A375 (cell line): ENCODE measurements around the gene TRIM3. TPM values are rescaled to one million over a fixed set of nuclear protein-coding genes. Genes with fewer than 3 reads are reported as not detected.

ENCODE experiments used
- total RNA-seq: library from RNA; depleted of rRNA; stranded (reverse); fragments of >200 nt; shearing (Covaris generic); gene quantifications from 2 replicates; pipeline ENCODE4 v1.2.3, GENCODE V29; 2014; rRNA removed

Gene TRIM3
- 12.4 TPM in 2 replicates for total RNA-seq

GRCh38 chr11:6473451-6474412, at the start of gene TRIM3:
TSS of gene TRIM3 (minus strand) at chr11:6473941. CDS start at chr11:6465695, 8,246 bp downstream.

DNA sequence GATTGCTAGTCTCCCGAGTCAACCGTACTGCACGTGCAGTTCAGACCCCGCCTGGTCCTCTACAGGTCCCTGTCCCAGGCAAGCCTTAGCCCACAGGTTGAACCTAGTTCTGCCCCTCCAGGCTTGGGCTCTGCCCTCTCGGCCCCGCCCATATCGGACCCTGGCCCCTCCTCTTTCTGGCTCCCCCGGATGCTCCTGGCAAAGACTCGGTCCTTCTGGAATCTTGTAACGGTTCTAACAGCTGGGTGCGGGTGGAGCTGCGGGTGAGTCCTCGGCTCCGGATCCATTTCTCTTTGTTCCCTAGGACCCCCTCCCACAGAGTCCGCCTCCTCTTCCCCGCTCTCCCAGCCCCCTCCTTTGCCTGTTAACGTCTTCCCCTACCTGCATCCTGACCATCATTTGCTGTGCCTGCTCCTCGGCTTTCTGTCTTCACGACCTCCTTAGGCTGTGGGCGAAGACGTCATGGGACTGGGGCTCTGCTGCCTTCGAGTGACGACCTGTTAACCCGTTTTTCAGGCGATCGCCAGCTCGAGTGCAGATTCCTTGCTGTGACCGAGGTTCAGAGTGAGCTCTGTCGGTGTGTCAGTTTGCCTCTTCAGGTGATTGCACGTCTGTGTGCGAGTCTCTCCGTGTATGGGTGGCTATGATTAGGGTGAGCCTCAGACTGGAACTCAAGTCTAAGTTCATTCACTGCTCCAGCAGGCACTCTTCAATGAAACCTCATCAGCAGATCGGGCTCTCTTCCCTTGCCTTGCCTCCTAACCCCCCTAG, 23.5 kb upstream of the TRIM3 start, which contains the start of gene DNHD1:
Gene DNHD1 (plus strand): TSS at position 212 of the 771 bp plus-strand sequence. CDS start 936 bp downstream, outside the sequence.

DNA sequence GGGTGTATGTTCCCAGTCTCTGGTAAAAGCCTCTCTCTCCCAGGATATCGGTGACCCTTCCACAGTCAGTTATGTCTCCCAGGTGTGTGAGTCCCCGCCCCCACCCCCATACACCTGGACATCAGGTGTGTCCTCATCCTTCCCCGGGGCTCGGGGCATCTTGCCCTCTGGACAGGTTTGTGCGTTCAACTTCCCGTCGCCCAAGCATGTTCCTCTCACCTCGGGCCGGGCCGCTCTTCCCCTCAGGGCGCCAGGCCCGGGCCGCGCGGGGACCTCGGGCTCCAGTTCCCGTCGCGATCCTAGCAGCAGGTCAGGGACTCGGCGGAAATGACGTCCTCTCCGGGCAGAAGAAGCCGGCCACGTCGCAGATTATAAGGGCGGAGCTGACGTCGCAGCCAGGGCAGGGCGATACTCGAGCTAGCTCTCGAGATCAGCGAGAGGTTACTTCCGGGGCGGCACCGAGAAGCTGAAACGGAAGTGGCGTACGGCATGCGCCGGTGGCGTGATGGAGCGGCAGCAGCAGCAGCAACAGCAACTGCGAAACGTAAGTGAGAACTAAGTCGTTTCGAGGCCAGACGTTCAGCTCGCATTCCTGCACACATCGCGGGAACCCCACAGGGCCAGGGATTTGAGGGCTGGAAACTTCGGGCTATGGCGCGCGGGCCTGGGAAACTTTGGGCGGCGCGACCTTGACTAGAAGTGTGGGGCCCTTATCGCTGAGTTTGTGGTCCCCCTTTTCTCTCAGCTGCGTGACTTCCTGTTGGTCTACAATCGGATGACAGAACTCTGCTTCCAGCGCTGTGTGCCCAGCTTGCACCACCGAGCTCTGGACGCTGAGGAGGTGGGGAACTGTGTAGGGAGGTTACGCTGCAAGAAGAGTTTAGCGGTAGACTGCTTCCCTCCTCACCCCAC, 7.5 kb upstream of the TRIM3 start, which contains the start of the genes ARFIP2 and TIMM10B:
Gene ARFIP2 (minus strand): TSS at position 320 of the 912 bp plus-strand sequence. CDS start 910 bp downstream, outside the sequence.
Gene TIMM10B (plus strand): TSS at position 490 of the 912 bp plus-strand sequence. CDS start 16 bp downstream, at position 506.

DNA sequence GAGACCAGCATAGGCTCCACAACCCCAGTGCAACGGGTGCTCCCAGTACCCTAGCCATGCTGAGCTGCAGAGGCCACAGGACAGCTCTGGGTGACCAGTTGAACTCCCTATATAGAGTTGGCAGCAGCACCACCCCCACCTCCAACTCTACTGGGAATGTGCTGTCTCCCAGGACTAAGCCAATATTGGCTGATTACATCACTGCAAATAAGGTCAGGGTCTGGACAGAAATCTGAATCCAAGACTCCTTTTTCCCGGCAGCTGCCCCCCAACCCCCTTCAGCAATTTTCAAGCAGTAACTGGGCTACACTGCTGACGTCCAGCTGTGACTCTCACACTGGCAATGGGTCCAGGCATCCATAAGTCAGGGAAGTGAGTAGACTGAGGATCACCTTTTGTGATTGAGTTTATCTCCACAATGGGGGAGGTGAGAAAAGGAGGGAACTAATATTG, 32.8 kb downstream of the TRIM3 start, which contains the start of gene HPX:
Gene HPX (minus strand): TSS at position 82 of the 453 bp plus-strand sequence. CDS start 24 bp downstream, at position 58.

DNA sequence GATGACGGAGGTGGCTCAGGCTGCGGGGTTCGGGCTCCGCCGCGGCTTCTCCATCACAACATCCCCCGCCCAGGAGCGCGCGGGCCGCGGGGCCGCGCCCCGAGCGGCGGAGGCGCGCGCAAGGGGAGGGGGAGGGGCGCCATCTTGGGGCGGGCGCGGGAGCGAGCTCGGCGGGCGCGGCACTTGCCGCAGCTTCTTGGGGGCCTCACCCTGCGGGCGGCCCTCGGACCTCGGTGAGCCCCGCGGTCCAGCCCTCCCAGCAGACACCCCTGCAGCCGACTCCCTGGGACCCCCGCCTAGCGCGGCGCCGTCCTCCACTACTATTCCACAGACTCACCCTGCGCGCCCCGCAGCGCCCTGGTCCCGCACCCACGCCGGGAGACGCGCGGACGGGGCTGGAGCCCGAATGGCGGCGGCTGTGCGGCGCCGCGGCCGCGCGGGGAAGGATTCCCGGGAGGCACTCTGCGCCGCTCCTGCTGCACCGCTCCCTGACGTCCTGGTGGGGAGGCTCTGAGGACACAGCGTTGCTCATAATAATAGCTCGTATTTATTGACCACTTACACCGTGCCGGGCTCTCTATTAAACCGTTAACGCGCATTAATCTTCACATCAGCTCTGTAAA, 54.6 kb downstream of the TRIM3 start, which contains the start of gene APBB1:
Gene APBB1 (minus strand): TSS at position 86 of the 623 bp plus-strand sequence. CDS start 7,747 bp downstream, outside the sequence.

Other genes with a start within 250 kb of the TRIM3 start
- gene FHIP1B, start 239.3 kb downstream of the TRIM3 start, total RNA-seq: 11.0 and 25.3 TPM in 2 replicates
- gene CNGA4, start 234.9 kb downstream of the TRIM3 start, total RNA-seq: not detected in 2 replicates
- gene CCKBR, start 214.1 kb downstream of the TRIM3 start, total RNA-seq: not detected in 2 replicates
- gene CAVIN3, start 153.4 kb downstream of the TRIM3 start, total RNA-seq: 237 and 269 TPM in 2 replicates
- gene SMPD1, start 83.5 kb downstream of the TRIM3 start, total RNA-seq: 10.2 and 10.3 TPM in 2 replicates
- 20.5 and 23.3 TPM in 2 replicates for gene APBB1, start 54.8 kb downstream of the TRIM3 start, total RNA-seq
- 0.45 and 0.53 TPM in 2 replicates for gene HPX, start 33.0 kb downstream of the TRIM3 start, total RNA-seq
- 72.9 and 85.0 TPM in 2 replicates for gene ARFIP2, start 7.4 kb upstream of the TRIM3 start, total RNA-seq
- gene TIMM10B, start 7.6 kb upstream of the TRIM3 start, total RNA-seq: 24.4 and 34.9 TPM in 2 replicates
- 12.2 and 12.9 TPM in 2 replicates for gene DNHD1, start 23.3 kb upstream of the TRIM3 start, total RNA-seq
- gene RRP8, start 129.7 kb upstream of the TRIM3 start, total RNA-seq: 14.3 and 18.4 TPM in 2 replicates
- gene ILK, start 129.8 kb upstream of the TRIM3 start, total RNA-seq: 64.3 and 66.9 TPM in 2 replicates
- gene TAF10, start 138.3 kb upstream of the TRIM3 start, total RNA-seq: 126 and 155 TPM in 2 replicates
- 11.5 and 14.2 TPM in 2 replicates for gene TPP1, start 145.5 kb upstream of the TRIM3 start, total RNA-seq
- gene DCHS1, start 181.9 kb upstream of the TRIM3 start, total RNA-seq: 0.90 and 1.1 TPM in 2 replicates
- gene MRPL17, start 209.4 kb upstream of the TRIM3 start, total RNA-seq: 74.3 and 78.2 TPM in 2 replicates